ENCODE results near the gene AHDC1. TPM values are rescaled to one million over a fixed set of nuclear protein-coding genes. Genes with fewer than 3 reads are reported as not detected.

AHDC1 gene
- polyA plus RNA-seq, 3 donors, result 0.16 to 3.3 (median 0.30) TPM

DNA sequence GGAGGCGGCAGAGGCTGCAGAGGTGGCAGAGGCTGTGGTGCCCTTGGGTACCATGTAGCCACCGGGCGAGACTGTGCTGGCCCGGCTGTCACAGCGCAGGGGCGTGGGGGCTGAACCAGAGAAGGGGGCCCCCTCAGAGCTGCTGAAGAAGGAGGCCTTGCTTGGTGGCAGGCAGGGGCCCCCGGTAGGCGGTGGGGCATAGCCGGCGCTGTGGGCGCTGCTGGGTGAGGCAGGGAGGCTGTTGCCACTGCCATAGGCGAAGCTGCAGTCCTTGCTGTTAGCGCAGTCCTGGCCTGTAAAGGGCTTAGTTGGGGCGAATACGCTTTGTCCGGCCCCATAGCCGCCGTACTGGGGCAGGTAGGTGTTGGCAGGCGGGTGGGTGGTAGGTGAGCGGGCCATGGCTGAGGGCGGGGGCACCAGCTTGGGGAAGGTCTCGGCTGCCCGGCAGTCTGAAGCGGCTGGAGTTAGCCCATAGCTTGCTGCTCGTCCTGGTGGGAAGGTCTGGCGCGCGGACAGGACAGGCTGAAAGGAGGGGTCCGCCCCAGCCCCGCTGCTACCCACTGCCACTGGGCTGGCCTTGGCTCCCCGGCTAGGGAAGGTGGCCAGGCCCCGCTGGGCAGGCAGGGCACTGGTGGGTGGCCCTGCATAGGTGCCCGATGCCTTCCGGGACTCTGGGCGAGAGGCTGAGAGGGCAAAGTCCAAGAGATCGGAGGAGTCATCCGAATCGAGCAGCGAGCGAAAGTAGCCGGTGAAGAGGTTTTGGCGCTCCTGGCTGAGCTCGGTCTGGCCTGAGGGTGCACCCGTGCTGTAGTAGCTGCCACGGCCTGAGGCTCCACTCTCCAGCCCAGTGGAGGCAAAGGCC lies 54.9 kb downstream of the AHDC1 start:
- intact Hi-C loops (cut with micrococcal nuclease), result loop anchor here in 1 of 2 donors (10.0 kb wide), 1 partner anchor 146 kb away; no protein-coding TSS in a partner anchor
- no peaks in the 10 kb centered on the region for H3K4me1 ChIP-seq (ENCODE audit: control insufficient read depth in 1 of 2, insufficient read depth in 2 of 2, low read length in 2 of 2)
- no peaks in the 10 kb centered on the region for H3K9me3 ChIP-seq (replicated peaks in 1 of 2; ENCODE audit: control insufficient read depth in 1 of 2, insufficient read depth in 1 of 2, low read length in 2 of 2)
- H3K27me3 Mint-ChIP-seq (ENCODE audit: low read depth in 3 of 3), result peaks cover 0 to 3% (median 2%) of the 10 kb centered on the region in 3 donors
- 95% methylated on average over 44 of the region's 45 CpGs for whole genome bisulfite sequencing (ENCODE audit: insufficient coverage)
- H3K79me2 ChIP-seq (ENCODE audit: insufficient read depth, low read length), result no peaks in the 10 kb centered on the region
- H3K27me3 ChIP-seq (ENCODE audit: control insufficient read depth in 2 of 2, insufficient read depth in 2 of 2, low read length in 2 of 2), result no peaks in the 10 kb centered on the region
- peak overlapping the region in 1 of 7 donors; percentile 50 for H3K27ac Mint-ChIP-seq
- no peak overlapping the region for H2AFZ ChIP-seq (ENCODE audit: insufficient read depth, low read depth, low read length, poor library complexity, severe bottlenecking)
- no peak overlapping the region for H3K4me3 ChIP-seq (replicated peaks in 1 of 3; ENCODE audit: low read depth in 2 of 3, low read length in 3 of 3)
- no peaks in the 10 kb centered on the region for H3K9me3 Mint-ChIP-seq
- peaks cover 13 to 25% of the 10 kb centered on the region in 2 donors for H3K36me3 Mint-ChIP-seq
- H3K27ac ChIP-seq (ENCODE audit: low read depth in 1 of 2, low read length in 2 of 2), result no peak overlapping the region
- no peak overlapping the region for H3K4me3 Mint-ChIP-seq
- no peak overlapping the region for H3K9ac ChIP-seq (ENCODE audit: insufficient read depth, low read length, poor library complexity, severe bottlenecking)
- peaks cover 8 to 13% of the 10 kb centered on the region in 2 donors for H3K36me3 ChIP-seq (replicated peaks in 1 of 2; ENCODE audit: control insufficient read depth in 1 of 2, insufficient read depth in 2 of 2, low read length in 2 of 2)
- no peaks in the 10 kb centered on the region for H4K20me1 ChIP-seq (ENCODE audit: insufficient read depth, low read length)
- no peaks in the 10 kb centered on the region for H3K4me1 Mint-ChIP-seq
- no peak for TF ChIP-seq CTCF (IDR thresholded peaks at IDR 0.05)
- no peak for DNase-seq
- no peak overlapping the region for H3K4me2 ChIP-seq (replicated peaks; ENCODE audit: extremely low read depth, low read length, poor library complexity, severe bottlenecking)

- Mint-ChIP-seq H3K36me3 (peaks cover 13 to 25% of the 10 kb centered on the region in 2 donors), H3K27ac (peak overlapping the region in 1 of 7 donors; percentile 50), H3K4me3 (no peak overlapping the region), H3K9me3 (no peaks in the 10 kb centered on the region), H3K4me1 (no peaks in the 10 kb centered on the region), H3K27me3 (ENCODE audit: low read depth in 3 of 3) (peaks cover 0 to 3% (median 2%) of the 10 kb centered on the region in 3 donors)
- Histone ChIP-seq H4K20me1 (ENCODE audit: insufficient read depth, low read length) (no peaks in the 10 kb centered on the region), H3K4me1 (ENCODE audit: control insufficient read depth in 1 of 2, insufficient read depth in 2 of 2, low read length in 2 of 2) (no peaks in the 10 kb centered on the region), H3K36me3 (replicated peaks in 1 of 2; ENCODE audit: control insufficient read depth in 1 of 2, insufficient read depth in 2 of 2, low read length in 2 of 2) (peaks cover 8 to 13% of the 10 kb centered on the region in 2 donors), H3K79me2 (ENCODE audit: insufficient read depth, low read length) (no peaks in the 10 kb centered on the region), H2AFZ (ENCODE audit: insufficient read depth, low read depth, low read length, poor library complexity, severe bottlenecking) (no peak overlapping the region), H3K9me3 (replicated peaks in 1 of 2; ENCODE audit: control insufficient read depth in 1 of 2, insufficient read depth in 1 of 2, low read length in 2 of 2) (no peaks in the 10 kb centered on the region), H3K4me2 (replicated peaks; ENCODE audit: extremely low read depth, low read length, poor library complexity, severe bottlenecking) (no peak overlapping the region), H3K27ac (ENCODE audit: low read depth in 1 of 2, low read length in 2 of 2) (no peak overlapping the region), H3K9ac (ENCODE audit: insufficient read depth, low read length, poor library complexity, severe bottlenecking) (no peak overlapping the region), H3K4me3 (replicated peaks in 1 of 3; ENCODE audit: low read depth in 2 of 3, low read length in 3 of 3) (no peak overlapping the region), H3K27me3 (ENCODE audit: control insufficient read depth in 2 of 2, insufficient read depth in 2 of 2, low read length in 2 of 2) (no peaks in the 10 kb centered on the region)
- no peak for TF ChIP-seq CTCF (IDR thresholded peaks at IDR 0.05)
- DNase-seq, result no peak
- WGBS (ENCODE audit: insufficient coverage), result 96% methylated on average over 39 of the region's 39 CpGs
- intact Hi-C loops (cut with micrococcal nuclease), result loop anchor here in 1 of 2 donors (10.0 kb wide), 1 partner anchor 147 kb away; no protein-coding TSS in a partner anchor
Measured at GRCh38 chr1:27548136-27548853, 55.6 kb downstream of the AHDC1 start.

Data from CD14-positive monocyte (primary cell).